Transverse colon (tissue), 4 donors: ENCODE results near the gene TMEM174.

Source experiments
- CTCF ChIP-seq, 5 experiments: fragments of 200-600 bp in 3 of 5; fragments of 450-650 bp in 2 of 5; sonication (generic) in 3 of 5; IDR thresholded peaks; 1 replicate in 2 of 5; 2 replicates in 3 of 5; pipeline ENCODE4 v1.5.1; 2016 to 2017; ENCODE audit warnings: antibody characterized with exemption in 5 of 5, inconsistent platforms in 3 of 5, mild to moderate bottlenecking in 2 of 5, moderate library complexity in 1 of 5
- EP300 ChIP-seq: sonication (generic); formaldehyde crosslinking; IDR thresholded peaks from one replicate; pipeline ENCODE4 v1.6.1; 2017; ENCODE audit warnings: antibody characterized with exemption, low read depth
- POLR2A ChIP-seq: fragments of 450-650 bp; IDR thresholded peaks from one replicate; pipeline ENCODE4 v1.6.1; 2016; ENCODE audit warnings: antibody characterized with exemption, mild to moderate bottlenecking, moderate library complexity
- POLR2AphosphoS5 ChIP-seq, 3 donors: sonication (generic); formaldehyde crosslinking; IDR thresholded peaks; one replicate each; pipeline ENCODE4 v1.6.1; 2016; ENCODE audit warnings: antibody characterized with exemption in 3 of 3

GRCh38 chr5:73170522-73170921, 2.5 kb upstream of the TMEM174 start:
- TF ChIP-seq CTCF (IDR thresholded peaks at IDR 0.05) (peak; percentile 28 to 55 (median 42)), POLR2A (no peak), POLR2AphosphoS5 (IDR thresholded peaks at IDR 0.05) (no peak), EP300 (no peak)
